GM12873 (cell line): Measurements from ENCODE around the gene DCPS.

Experiments used
- TF ChIP-seq, protein P1 (sequence below): IDR thresholded peaks from 2 replicates; pipeline ENCODE4 v1.5.1; 2012; ENCODE audit warnings: low read depth, mild to moderate bottlenecking, moderate library complexity, low read length, control low read depth; ENCODE audit not compliant: insufficient read depth; ENCODE audit errors: missing control alignments

The DCPS gene

DNA sequence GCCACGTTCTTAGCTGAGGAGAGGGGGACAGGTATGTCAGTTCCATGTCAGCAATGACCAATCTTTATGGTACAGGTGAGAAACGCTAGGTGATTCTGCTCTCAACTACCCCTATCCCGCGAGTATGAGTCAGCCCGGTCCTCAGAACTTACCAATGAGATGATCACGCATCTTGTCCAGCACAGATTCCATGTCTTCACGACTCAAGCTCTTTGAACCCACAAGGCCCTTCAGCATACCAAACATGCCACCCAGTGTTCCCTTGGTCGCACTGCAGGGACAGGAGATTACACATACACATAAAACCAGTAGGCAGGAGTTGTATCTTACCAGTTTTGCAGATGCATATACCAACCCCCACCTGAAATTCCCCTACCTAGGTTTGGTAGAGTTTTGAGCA, 38.0 kb upstream of the DCPS start:
- TF ChIP-seq, protein P1, sequence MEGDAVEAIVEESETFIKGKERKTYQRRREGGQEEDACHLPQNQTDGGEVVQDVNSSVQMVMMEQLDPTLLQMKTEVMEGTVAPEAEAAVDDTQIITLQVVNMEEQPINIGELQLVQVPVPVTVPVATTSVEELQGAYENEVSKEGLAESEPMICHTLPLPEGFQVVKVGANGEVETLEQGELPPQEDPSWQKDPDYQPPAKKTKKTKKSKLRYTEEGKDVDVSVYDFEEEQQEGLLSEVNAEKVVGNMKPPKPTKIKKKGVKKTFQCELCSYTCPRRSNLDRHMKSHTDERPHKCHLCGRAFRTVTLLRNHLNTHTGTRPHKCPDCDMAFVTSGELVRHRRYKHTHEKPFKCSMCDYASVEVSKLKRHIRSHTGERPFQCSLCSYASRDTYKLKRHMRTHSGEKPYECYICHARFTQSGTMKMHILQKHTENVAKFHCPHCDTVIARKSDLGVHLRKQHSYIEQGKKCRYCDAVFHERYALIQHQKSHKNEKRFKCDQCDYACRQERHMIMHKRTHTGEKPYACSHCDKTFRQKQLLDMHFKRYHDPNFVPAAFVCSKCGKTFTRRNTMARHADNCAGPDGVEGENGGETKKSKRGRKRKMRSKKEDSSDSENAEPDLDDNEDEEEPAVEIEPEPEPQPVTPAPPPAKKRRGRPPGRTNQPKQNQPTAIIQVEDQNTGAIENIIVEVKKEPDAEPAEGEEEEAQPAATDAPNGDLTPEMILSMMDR, result no peak

DNA sequence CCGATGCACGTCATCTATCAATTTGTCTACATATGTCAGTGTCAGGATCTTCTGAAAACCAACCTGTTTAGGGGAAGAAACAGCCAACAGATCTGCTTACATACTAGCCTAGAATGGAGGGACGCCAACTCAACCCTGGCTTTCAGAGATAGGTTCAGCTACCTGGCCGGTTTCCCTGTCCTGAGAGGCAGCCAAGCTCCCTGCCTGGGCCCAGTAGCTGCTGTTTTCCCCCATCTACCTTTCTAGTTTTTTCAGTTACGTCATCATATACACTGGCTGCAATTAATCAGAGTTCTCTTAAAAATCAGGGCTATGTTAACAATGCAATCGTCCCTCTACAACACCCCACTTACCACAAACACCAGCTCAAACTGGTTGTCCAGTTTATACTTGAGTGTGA, 36.2 kb upstream of the DCPS start:
- TF ChIP-seq, protein P1, result no peak

DNA sequence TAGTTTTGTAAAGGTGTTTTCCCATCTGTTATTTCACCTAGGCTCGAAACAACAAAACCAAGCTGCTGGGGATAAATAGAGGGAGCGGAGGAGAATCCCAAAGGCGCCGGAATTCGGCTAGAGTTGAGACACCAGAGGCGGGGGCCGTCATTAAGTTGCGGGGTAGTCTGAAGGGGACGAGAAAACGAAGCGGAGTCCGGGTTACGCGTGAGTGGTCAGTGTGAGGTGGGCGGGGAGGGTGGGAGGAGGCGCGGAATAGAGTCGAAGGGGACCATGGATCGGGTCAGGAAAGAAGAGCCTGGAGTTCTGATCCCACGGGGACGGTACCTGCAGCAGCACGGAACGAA, 35.5 kb upstream of the DCPS start:
- TF ChIP-seq, protein P1, result no peak

DNA sequence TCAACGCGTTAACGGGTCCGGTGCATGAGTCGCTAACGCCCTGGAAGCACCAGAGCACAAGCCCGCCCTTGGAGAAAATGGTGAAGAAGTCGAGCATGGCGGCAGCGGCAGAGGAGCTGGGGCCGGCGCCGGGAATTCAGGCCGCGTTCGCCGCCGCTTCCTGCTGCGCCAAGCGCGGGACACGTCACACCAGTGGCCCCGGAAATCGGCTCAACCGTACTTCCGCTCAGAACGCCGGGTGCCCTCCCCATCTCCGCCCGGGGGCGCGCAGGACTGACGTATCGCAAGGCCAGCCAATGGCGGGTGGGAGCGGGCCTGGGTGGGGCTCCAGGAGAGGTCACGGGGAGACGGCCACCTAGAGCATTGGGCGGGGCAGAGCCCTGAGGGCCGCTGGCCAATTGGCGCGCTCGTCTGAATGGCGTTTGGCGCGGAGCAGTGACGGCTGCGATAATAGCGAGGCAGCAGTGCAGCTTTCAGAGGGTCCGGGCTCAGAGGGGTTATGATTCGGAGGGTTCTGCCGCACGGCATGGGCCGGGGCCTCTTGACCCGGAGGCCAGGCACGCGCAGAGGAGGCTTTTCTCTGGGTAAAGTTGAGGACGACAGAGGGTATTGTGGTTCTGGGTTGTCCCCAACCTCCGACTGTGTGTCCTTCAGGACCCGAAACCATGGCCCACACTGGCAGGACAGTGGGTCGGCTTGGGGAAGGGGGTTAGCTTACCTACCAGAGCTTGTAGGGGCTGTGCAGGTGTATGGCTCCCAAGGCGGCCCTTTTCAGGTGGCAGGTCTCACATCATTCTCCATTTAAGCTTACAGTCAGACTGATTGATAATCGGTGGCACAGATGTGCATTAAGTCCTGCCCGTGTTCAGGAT, 34.9 kb upstream of the DCPS start, which contains the start of the genes FOXRED1 and SRPRA:
Gene FOXRED1, plus strand, starts transcription at position 447 of the 872 bp plus-strand sequence. Its CDS starts 53 bp downstream, at position 500.
Gene SRPRA, minus strand, starts transcription at position 188 of the 872 bp plus-strand sequence. Its CDS starts 91 bp downstream, at position 97.
- TF ChIP-seq, protein P1, result no peak

DNA sequence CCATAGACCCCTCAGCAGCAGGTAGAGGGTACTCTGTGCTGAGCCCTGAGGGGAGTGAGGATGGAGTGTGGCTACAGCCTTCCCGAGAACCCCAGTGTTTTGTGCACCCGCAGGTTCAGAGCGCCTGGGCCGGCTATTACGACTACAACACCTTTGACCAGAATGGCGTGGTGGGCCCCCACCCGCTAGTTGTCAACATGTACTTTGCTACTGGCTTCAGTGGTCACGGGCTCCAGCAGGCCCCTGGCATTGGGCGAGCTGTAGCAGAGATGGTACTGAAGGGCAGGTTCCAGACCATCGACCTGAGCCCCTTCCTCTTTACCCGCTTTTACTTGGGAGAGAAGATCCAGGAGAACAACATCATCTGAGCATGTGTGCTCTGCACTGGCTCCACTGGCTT, 26.5 kb upstream of the DCPS start:
- TF ChIP-seq, protein P1, result no peak

DNA sequence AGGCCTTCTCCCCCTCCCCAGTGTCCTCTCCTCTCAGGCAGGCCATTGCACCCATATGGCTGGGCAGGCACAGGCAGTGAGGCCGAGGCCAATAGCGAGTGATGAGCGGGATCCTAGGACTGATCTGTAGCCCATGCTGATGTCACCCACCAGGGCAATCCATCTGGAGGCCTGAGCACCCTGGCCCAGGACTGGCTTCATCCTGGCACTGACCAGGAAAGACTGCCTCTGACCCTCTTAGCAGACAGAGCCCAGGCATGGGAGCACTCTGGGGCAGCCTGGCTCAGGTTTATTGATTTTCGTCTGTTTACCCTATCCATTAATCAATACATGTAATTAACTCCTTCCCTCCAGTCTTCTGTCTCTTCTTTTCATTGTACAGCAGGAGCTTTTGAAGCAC, 26.1 kb upstream of the DCPS start:
- TF ChIP-seq, protein P1, result no peak

DNA sequence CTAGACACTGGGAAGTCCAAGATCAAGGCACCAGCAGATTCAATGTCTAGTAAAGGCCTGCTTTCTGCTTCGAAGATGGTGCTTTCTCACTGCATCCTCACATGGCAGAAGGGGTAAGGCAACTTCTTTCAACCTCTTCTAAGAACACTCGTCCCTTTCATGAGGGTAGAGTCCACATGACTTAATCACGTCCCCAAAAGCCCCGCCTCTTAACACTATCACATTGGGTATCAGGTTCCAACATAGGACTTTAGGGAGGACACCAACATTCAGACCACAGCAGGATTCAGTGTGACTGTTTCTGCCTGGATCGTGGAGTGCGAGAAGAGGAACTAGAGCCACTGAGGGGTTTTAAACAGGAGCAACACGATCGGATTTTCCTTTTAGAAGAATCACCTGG, 24.7 kb upstream of the DCPS start:
- TF ChIP-seq, protein P1, result no peak
